Colonic mucosa (tissue), 4 donors: ENCODE results near the gene BIVM. TPM values are rescaled to one million over a fixed set of nuclear protein-coding genes. Genes with fewer than 3 reads are reported as not detected.
A peak's percentile ranks its signal among the peaks of the same experiment; 100 is the strongest.

Experiments
- DNase-seq: peaks from one replicate; pipeline ENCODE4 v3.0.0-alpha.2; 2020
- H3K27ac ChIP-seq: fragments of 200-600 bp; one replicate; pipeline ENCODE4 v1.8.0; 2021
- H3K27me3 ChIP-seq: fragments of 200-600 bp; one replicate; pipeline ENCODE4 v1.8.0; 2021
- H3K36me3 ChIP-seq: fragments of 200-600 bp; one replicate; pipeline ENCODE4 v1.8.0; 2021
- H3K4me1 ChIP-seq: fragments of 200-600 bp; one replicate; pipeline ENCODE4 v1.8.0; 2021; ENCODE audit warnings: mild to moderate bottlenecking
- H3K4me3 ChIP-seq: fragments of 200-600 bp; one replicate; pipeline ENCODE4 v1.8.0; 2021
- H3K9ac ChIP-seq, 2 donors: one replicate each; pipeline ENCODE4 v1.7.0; 2013; ENCODE audit warnings: control low read depth in 2 of 2, low read depth in 2 of 2, low read length in 2 of 2
- H3K9me3 ChIP-seq: fragments of 200-600 bp; one replicate; pipeline ENCODE4 v1.8.0; 2021
- intact Hi-C: fragments of 100-400 bp; cut with DNase I; formaldehyde crosslinking; loops from one replicate; pipeline ENCODE4 v1.14.1; 2022
- total RNA-seq, 2 donors: library from RNA; stranded (reverse); fragmentation: NEBNext Ultra II Directional in 1 of 2; extraction: Animal tissue kit (Norgen Biotek cat#: 25700) in 1 of 2; gene quantifications; one replicate each; pipeline ENCODE4 v1.2.1, GENCODE V29; 2021
- TF ChIP-seq, protein P1 (sequence below): fragments of 200-600 bp; IDR thresholded peaks from one replicate; pipeline ENCODE4 v1.8.0; 2022; ENCODE audit warnings: antibody characterized with exemption, mild to moderate bottlenecking
- donor health status: healthy.
- donor health status: DM: no; HTN: no; CAD: no.
- donor health status: DM: no; HTN: no; CAD: no.

The BIVM gene
- total RNA-seq, 2 donors from 2014 or later = 11.8 to 15.5 TPM

DNA sequence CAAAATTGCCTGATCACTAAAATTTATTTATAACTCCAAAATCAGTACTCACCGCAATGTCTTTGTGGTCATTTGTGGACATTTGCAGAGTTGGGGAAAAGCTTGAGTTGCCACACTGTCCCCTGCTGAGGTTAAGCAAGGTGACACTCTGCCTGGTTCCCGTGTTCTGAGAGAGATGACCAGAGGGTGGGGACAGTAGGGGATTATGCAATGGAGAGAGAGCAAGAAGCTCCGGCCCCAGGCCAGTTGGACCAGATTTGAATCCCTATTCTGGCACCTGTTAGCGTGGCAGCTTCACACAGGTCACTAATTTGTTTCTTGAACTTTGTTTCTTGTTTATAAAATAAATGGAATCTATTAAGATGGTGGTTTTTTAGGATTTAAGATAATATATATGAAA is 64.7 kb downstream of the BIVM start:
- H3K4me3 ChIP-seq = no peak overlapping the region
- no peaks in the 10 kb centered on the region for H3K9me3 ChIP-seq
- intact Hi-C loops = no loop called here
- no peak overlapping the region for H3K9ac ChIP-seq
- no peak overlapping the region for H3K27ac ChIP-seq
- H3K27me3 ChIP-seq = no peaks in the 10 kb centered on the region
- H3K36me3 ChIP-seq = peaks cover 31% of the 10 kb centered on the region
- no peak for DNase-seq
- H3K4me1 ChIP-seq = no peaks in the 10 kb centered on the region
- TF ChIP-seq, protein P1, sequence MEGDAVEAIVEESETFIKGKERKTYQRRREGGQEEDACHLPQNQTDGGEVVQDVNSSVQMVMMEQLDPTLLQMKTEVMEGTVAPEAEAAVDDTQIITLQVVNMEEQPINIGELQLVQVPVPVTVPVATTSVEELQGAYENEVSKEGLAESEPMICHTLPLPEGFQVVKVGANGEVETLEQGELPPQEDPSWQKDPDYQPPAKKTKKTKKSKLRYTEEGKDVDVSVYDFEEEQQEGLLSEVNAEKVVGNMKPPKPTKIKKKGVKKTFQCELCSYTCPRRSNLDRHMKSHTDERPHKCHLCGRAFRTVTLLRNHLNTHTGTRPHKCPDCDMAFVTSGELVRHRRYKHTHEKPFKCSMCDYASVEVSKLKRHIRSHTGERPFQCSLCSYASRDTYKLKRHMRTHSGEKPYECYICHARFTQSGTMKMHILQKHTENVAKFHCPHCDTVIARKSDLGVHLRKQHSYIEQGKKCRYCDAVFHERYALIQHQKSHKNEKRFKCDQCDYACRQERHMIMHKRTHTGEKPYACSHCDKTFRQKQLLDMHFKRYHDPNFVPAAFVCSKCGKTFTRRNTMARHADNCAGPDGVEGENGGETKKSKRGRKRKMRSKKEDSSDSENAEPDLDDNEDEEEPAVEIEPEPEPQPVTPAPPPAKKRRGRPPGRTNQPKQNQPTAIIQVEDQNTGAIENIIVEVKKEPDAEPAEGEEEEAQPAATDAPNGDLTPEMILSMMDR = no peak

DNA sequence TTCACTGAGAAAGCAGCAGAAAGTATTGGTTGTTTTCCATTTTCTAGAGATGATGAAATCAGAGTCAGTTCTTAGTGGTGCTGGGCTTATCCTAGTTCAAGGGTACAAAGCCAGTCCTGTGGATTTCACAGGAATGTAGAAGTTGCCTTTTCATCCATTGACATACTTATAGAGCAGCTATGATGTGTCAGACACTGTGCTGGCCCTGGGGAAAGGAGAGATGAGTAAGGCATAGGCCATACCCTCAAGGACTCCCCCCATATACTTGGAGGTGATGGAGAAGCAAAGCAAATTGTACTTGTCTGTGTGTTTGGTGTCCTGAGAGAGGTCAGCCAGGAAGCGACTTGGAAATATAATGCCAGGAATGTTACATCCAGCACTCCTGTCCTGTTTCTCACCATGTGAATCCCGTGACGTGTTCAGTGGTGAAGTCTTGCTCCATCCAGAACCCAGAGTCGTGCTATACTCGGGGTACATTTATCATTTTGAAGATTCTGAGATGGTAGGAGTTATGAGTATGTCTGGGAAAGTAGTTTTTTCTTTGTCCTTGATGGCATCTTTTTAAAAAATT is 69.5 kb downstream of the BIVM start:
- Histone ChIP-seq H3K9me3 (no peaks in the 10 kb centered on the region), H3K27me3 (no peaks in the 10 kb centered on the region), H3K4me1 (no peaks in the 10 kb centered on the region), H3K27ac (no peak overlapping the region), H3K36me3 (peaks cover 11% of the 10 kb centered on the region), H3K4me3 (no peak overlapping the region), H3K9ac (no peak overlapping the region)
- no peak for DNase-seq
- intact Hi-C loops = no loop called here
- TF ChIP-seq, protein P1 = no peak

- intact Hi-C loops = no loop called here
- Histone ChIP-seq H3K9ac (no peak overlapping the region), H3K4me1 (no peaks in the 10 kb centered on the region), H3K4me3 (no peak overlapping the region), H3K27ac (no peak overlapping the region), H3K27me3 (no peaks in the 10 kb centered on the region), H3K36me3 (peaks cover 15% of the 10 kb centered on the region), H3K9me3 (no peaks in the 10 kb centered on the region)
- TF ChIP-seq, protein P1 = no peak
- no peak for DNase-seq
Observed at GRCh38 chr13:102869948-102870676, 71.2 kb downstream of the BIVM start.

GRCh38 chr13:102870677-102871415 is 71.9 kb downstream of the BIVM start:
- intact Hi-C loops = no loop called here
- H3K27ac ChIP-seq = no peak overlapping the region
- DNase-seq = peak; percentile 50
- H3K36me3 ChIP-seq = peaks cover 15% of the 10 kb centered on the region
- H3K27me3 ChIP-seq = no peaks in the 10 kb centered on the region
- H3K9ac ChIP-seq = no peak overlapping the region
- no peak overlapping the region for H3K4me3 ChIP-seq
- no peaks in the 10 kb centered on the region for H3K9me3 ChIP-seq
- TF ChIP-seq, protein P1 = peak; percentile 65
- no peaks in the 10 kb centered on the region for H3K4me1 ChIP-seq

GRCh38 chr13:102872131-102872530 is 73.2 kb downstream of the BIVM start:
- TF ChIP-seq, protein P1 = no peak

More at GRCh38 chr13:102872131-102872530, 73.2 kb downstream of the BIVM start:
- Histone ChIP-seq H3K4me1 (no peaks in the 10 kb centered on the region), H3K4me3 (no peak overlapping the region), H3K27ac (no peak overlapping the region), H3K27me3 (no peaks in the 10 kb centered on the region), H3K9me3 (no peaks in the 10 kb centered on the region), H3K36me3 (peaks cover 10% of the 10 kb centered on the region), H3K9ac (no peak overlapping the region)
- intact Hi-C loops = no loop called here
- DNase-seq = no peak
